H1 (cell line): ENCODE measurements around the gene RNF8. TPM values are rescaled to one million over a fixed set of nuclear protein-coding genes. Genes with fewer than 3 reads are reported as not detected.

Experiments
- CTCF ChIA-PET: fragments of 300-600 bp; sonication (Branson Sonifier 250); formaldehyde crosslinking; loops from one replicate; lab custom pipeline; 2021; ENCODE audit not compliant: partially characterized antibody; lab: Charles Lee
- POLR2A ChIA-PET: fragments of 300-600 bp; sonication (Branson Sonifier 250); formaldehyde crosslinking; loops from one replicate; lab custom pipeline; 2021; ENCODE audit warnings: inconsistent platforms; ENCODE audit not compliant: partially characterized antibody; lab: Charles Lee
- DNase-seq, 2 experiments: peaks; one replicate each; pipeline versions ENCODE4 v3.0.0 to v3.0.0-alpha.2; 2010 to 2022; ENCODE audit warnings: low spot score in 2 of 2, low read depth in 1 of 2, mixed read lengths in 1 of 2
- FAIRE-seq: peaks from 2 replicates; lab custom pipeline; 2011; peaks lifted over from hg19 to GRCh38; lab: Jason Lieb, UNC
- H2AFZ ChIP-seq: 2 replicates; pipeline ENCODE4 v1.8.1; 2012; ENCODE audit warnings: low read length, inconsistent platforms
- H2AK5ac ChIP-seq: 2 replicates; pipeline ENCODE4 v1.6.1; 2013; ENCODE audit warnings: low read depth, low read length
- H2BK120ac ChIP-seq: replicated peaks from 2 replicates; pipeline ENCODE3; 2013; ENCODE audit warnings: low read depth, low read length, inconsistent platforms
- H2BK12ac ChIP-seq: 2 replicates; pipeline ENCODE4 v1.6.1; 2013; ENCODE audit warnings: low read depth, low read length
- H2BK15ac ChIP-seq: 2 replicates; pipeline ENCODE4 v1.6.1; 2013; ENCODE audit warnings: low read length
- H2BK20ac ChIP-seq: 2 replicates; pipeline ENCODE4 v1.6.1; 2013; ENCODE audit warnings: low read length
- H2BK5ac ChIP-seq: 2 replicates; pipeline ENCODE4 v1.6.1; 2013; ENCODE audit warnings: low read depth, low read length
- H3K14ac ChIP-seq: 2 replicates; pipeline ENCODE4 v1.6.1; 2013; ENCODE audit warnings: inconsistent platforms; ENCODE audit not compliant: insufficient read length
- H3K18ac ChIP-seq: 2 replicates; pipeline ENCODE4 v1.6.1; 2013; ENCODE audit warnings: low read length; ENCODE audit errors: extremely low read depth
- H3K23ac ChIP-seq: 2 replicates; pipeline ENCODE4 v1.6.1; 2013; ENCODE audit warnings: inconsistent platforms; ENCODE audit not compliant: insufficient read length
- H3K23me2 ChIP-seq: 2 replicates; pipeline ENCODE4 v1.6.1; 2013; ENCODE audit warnings: low read depth, low read length
- H3K27ac ChIP-seq: 2 replicates; pipeline ENCODE4 v1.6.1; 2011; ENCODE audit warnings: low read depth, low read length, inconsistent platforms
- H3K27me3 ChIP-seq, 4 experiments: replicated peaks in 1 of 4; 1 replicate in 1 of 4; 2 replicates in 3 of 4; pipeline versions ENCODE4 v1.6.1 to v1.8.1; 2011 to 2013; ENCODE audit warnings: low read length in 3 of 4, mild to moderate bottlenecking in 3 of 4, inconsistent platforms in 2 of 4, mixed read lengths in 2 of 4, moderate library complexity in 1 of 4; ENCODE audit not compliant: control insufficient read depth in 3 of 4, insufficient read depth in 3 of 4; ENCODE audit errors: extremely low read depth in 1 of 4
- H3K36me3 ChIP-seq, 4 experiments: 2 replicates each; pipeline versions ENCODE4 v1.6.1 to v1.8.1; 2011 to 2013; ENCODE audit warnings: mild to moderate bottlenecking in 4 of 4, low read length in 3 of 4, moderate library complexity in 2 of 4, control low read depth in 1 of 4, inconsistent platforms in 1 of 4; ENCODE audit not compliant: insufficient read depth in 4 of 4, control insufficient read depth in 2 of 4
- H3K4ac ChIP-seq: replicated peaks from 2 replicates; pipeline ENCODE3; 2013; ENCODE audit warnings: low read length, low read depth, mixed read lengths, inconsistent platforms; ENCODE audit not compliant: insufficient read length
- H3K4me1 ChIP-seq, 4 experiments: replicated peaks in 1 of 4; 1 replicate in 1 of 4; 2 replicates in 3 of 4; pipeline versions ENCODE4 v1.6.1 to v1.8.1; 2011 to 2013; ENCODE audit warnings: low read length in 3 of 4, inconsistent platforms in 2 of 4, mixed read lengths in 1 of 4; ENCODE audit not compliant: insufficient read depth in 4 of 4, control insufficient read depth in 3 of 4
- H3K4me2 ChIP-seq, 2 experiments: 2 replicates each; pipeline versions ENCODE4 v1.6.1 to v1.8.1; 2011 to 2013; ENCODE audit warnings: low read depth in 2 of 2, low read length in 2 of 2, control low read depth in 1 of 2, inconsistent platforms in 1 of 2, mild to moderate bottlenecking in 1 of 2; ENCODE audit not compliant: insufficient read depth in 1 of 2
- H3K4me3 ChIP-seq, 4 experiments: fragments of 200-600, 300-600 bp in 1 of 4; sonication (generic), shearing (Covaris generic), sonication (Bioruptor Twin) in 1 of 4; 2 replicates each; pipeline versions ENCODE4 v1.5.1 to v1.8.1; 2011 to 2016; ENCODE audit warnings: low read length in 4 of 4, low read depth in 3 of 4, control low read depth in 2 of 4, inconsistent platforms in 2 of 4, mild to moderate bottlenecking in 2 of 4, mixed read lengths in 1 of 4, moderate library complexity in 1 of 4; ENCODE audit not compliant: insufficient read depth in 2 of 4; ENCODE audit errors: extremely low read depth in 1 of 4
- H3K56ac ChIP-seq: replicated peaks from 2 replicates; pipeline ENCODE3; 2013; ENCODE audit warnings: low read depth, mild to moderate bottlenecking, mixed read lengths, low read length, inconsistent platforms; ENCODE audit not compliant: insufficient read length
- H3K79me1 ChIP-seq: 2 replicates; pipeline ENCODE4 v1.6.1; 2013; ENCODE audit warnings: low read depth, low read length, control low read depth
- H3K79me2 ChIP-seq, 2 experiments: 2 replicates each; pipeline versions ENCODE4 v1.6.1 to v1.8.1; 2012 to 2013; ENCODE audit warnings: low read length in 2 of 2, mild to moderate bottlenecking in 2 of 2, inconsistent platforms in 1 of 2; ENCODE audit not compliant: insufficient read depth in 2 of 2, control insufficient read depth in 1 of 2
- H3K9ac ChIP-seq, 4 experiments: replicated peaks in 1 of 4; 1 replicate in 1 of 4; 2 replicates in 3 of 4; pipeline versions ENCODE4 v1.6.1 to v1.8.1; 2011 to 2013; ENCODE audit warnings: low read depth in 3 of 4, low read length in 3 of 4, control low read depth in 2 of 4, mild to moderate bottlenecking in 2 of 4, moderate library complexity in 2 of 4, inconsistent platforms in 1 of 4; ENCODE audit errors: extremely low read depth in 1 of 4
- H3K9me3 ChIP-seq, 2 experiments: 2 replicates each; pipeline versions ENCODE4 v1.6.1 to v1.8.1; 2012 to 2013; ENCODE audit warnings: mild to moderate bottlenecking in 2 of 2, moderate library complexity in 2 of 2, control low read depth in 1 of 2, inconsistent platforms in 1 of 2, low read depth in 1 of 2, low read length in 1 of 2, mixed read lengths in 1 of 2; ENCODE audit not compliant: insufficient read depth in 2 of 2
- H4K20me1 ChIP-seq, 2 experiments: replicated peaks in 1 of 2; 2 replicates each; pipeline versions ENCODE3 to v1.8.1; 2011 to 2013; ENCODE audit warnings: inconsistent platforms in 2 of 2, low read length in 2 of 2, mild to moderate bottlenecking in 1 of 2; ENCODE audit not compliant: insufficient read depth in 2 of 2, control insufficient read depth in 1 of 2
- H4K5ac ChIP-seq: 2 replicates; pipeline ENCODE4 v1.6.1; 2013; ENCODE audit warnings: low read length, low read depth, mixed read lengths, inconsistent platforms; ENCODE audit not compliant: insufficient read length
- H4K8ac ChIP-seq: 2 replicates; pipeline ENCODE4 v1.8.0; 2013; ENCODE audit warnings: mild to moderate bottlenecking, moderate library complexity, low read length, inconsistent platforms; ENCODE audit not compliant: insufficient read depth; ENCODE audit errors: extremely low read depth
- H4K91ac ChIP-seq: replicated peaks from 2 replicates; pipeline ENCODE3; 2013; ENCODE audit warnings: low read length, mixed read lengths, inconsistent platforms; ENCODE audit not compliant: insufficient read length
- ATF2 ChIP-seq: IDR thresholded peaks from 2 replicates; pipeline ENCODE4 v1.6.1; 2012; ENCODE audit warnings: low read length, inconsistent platforms
- BCL11A ChIP-seq, 2 experiments: IDR thresholded peaks; one replicate each; pipeline ENCODE4 v1.6.1; 2011; ENCODE audit warnings: low read depth in 2 of 2, low read length in 2 of 2, mild to moderate bottlenecking in 2 of 2
- SP1 ChIP-seq: IDR thresholded peaks from 2 replicates; pipeline ENCODE4 v1.6.1; 2011; ENCODE audit warnings: low read depth, low read length
- SP4 ChIP-seq: IDR thresholded peaks from 2 replicates; pipeline ENCODE4 v1.6.1; 2012; ENCODE audit warnings: low read length, inconsistent platforms
- TEAD4 ChIP-seq: IDR thresholded peaks from 2 replicates; pipeline ENCODE4 v1.6.1; 2012; ENCODE audit warnings: low read depth, low read length, inconsistent platforms, mixed read lengths
- WGBS, 2 experiments: shearing (Covaris generic) in 1 of 2; methylation state at CpG; one replicate each; pipeline versions ENCODE4 v1.1.6 to v1.1.7; 2013 to 2015; ENCODE audit warnings: low lambda C conversion rate in 2 of 2, mixed read lengths in 2 of 2, inconsistent platforms in 1 of 2, low coverage in 1 of 2, missing lambda C conversion rate in 1 of 2; ENCODE audit not compliant: insufficient replicate concordance in 2 of 2, insufficient coverage in 1 of 2, insufficient read length in 1 of 2; ENCODE audit errors: extremely low coverage in 1 of 2, missing lambda C conversion rate in 1 of 2; 5-methylcytosine and 5-hydroxymethylcytosine counted together
- polyA plus RNA-seq, 7 experiments: library from polyadenylated mRNA; depleted of rRNA in 3 of 7; stranded (reverse) in 5 of 7; unstranded in 2 of 7; fragments of >200 nt in 5 of 7; fragments of 200-250 nt in 2 of 7; gene quantifications; 1 replicate in 5 of 7; 2 replicates in 1 of 7; 4 replicates in 1 of 7; pipeline versions ENCODE4 v1.2.1 to v1.2.3, GENCODE V29; 2011 to 2013; ENCODE audit warnings: missing spikeins in 2 of 7, mixed read lengths in 2 of 7
- total RNA-seq: library from RNA; stranded (reverse); fragmentation: NEBNext Ultra II Directional; extraction: Animal tissue kit (Norgen Biotek cat#: 25700); gene quantifications from 2 replicates; pipeline ENCODE4 v1.2.1, GENCODE V29; 2021

Gene RNF8
- total and polyA plus RNA-seq, 2 of the 8 experiments (the other 6 are each of a cell fraction or from before 2014, with no cell fraction given): 20.3 to 44.7 TPM

- CTCF ChIA-PET: interaction anchor here (0.6 to 4.8 kb wide), 8 partner anchors 9 to 214 kb away, joined by 3 to 43 read pairs (median 4); no protein-coding TSS in a partner anchor
- no peak overlapping the region for H3K9ac ChIP-seq
- no peaks in the 10 kb centered on the region for H3K79me1 ChIP-seq
- no peak overlapping the region for H4K8ac ChIP-seq
- POLR2A ChIA-PET: no interaction called here
- no peak overlapping the region for H2BK120ac ChIP-seq
- no peaks in the 10 kb centered on the region for H3K27me3 ChIP-seq
- no peaks in the 10 kb centered on the region for H3K4me1 ChIP-seq
- H2BK20ac ChIP-seq: no peak overlapping the region
- H3K23me2 ChIP-seq: no peaks in the 10 kb centered on the region
- no peak overlapping the region for H3K14ac ChIP-seq
- H3K27ac ChIP-seq: no peak overlapping the region
- H3K4me2 ChIP-seq: no peak overlapping the region
- H4K91ac ChIP-seq: no peak overlapping the region
- H3K23ac ChIP-seq: no peak overlapping the region
- H4K20me1 ChIP-seq: no peaks in the 10 kb centered on the region
- 95% methylated on average over 7 of the region's 7 CpGs; no CpG with 5 or more reads in 1 of the 2 experiments for WGBS, 2 experiments
- H2AK5ac ChIP-seq: no peak overlapping the region
- no peak overlapping the region for H2AFZ ChIP-seq
- H3K36me3 ChIP-seq: peaks cover 18 to 52% (median 38%) of the 10 kb centered on the region in 4 experiments; a peak in 7 of 8 replicates
- H2BK5ac ChIP-seq: no peak overlapping the region
- H2BK15ac ChIP-seq: no peak overlapping the region
- H3K4me3 ChIP-seq: no peak overlapping the region
- FAIRE-seq (no peak), DNase-seq (no peak)
- no peak overlapping the region for H2BK12ac ChIP-seq
- H3K9me3 ChIP-seq: no peaks in the 10 kb centered on the region
- no peak overlapping the region for H3K56ac ChIP-seq
- no peaks in the 10 kb centered on the region for H3K79me2 ChIP-seq
- no peak overlapping the region for H3K18ac ChIP-seq
- no peak overlapping the region for H3K4ac ChIP-seq
- no peak overlapping the region for H4K5ac ChIP-seq
- TF ChIP-seq BCL11A (IDR thresholded peaks at IDR 0.05; ENCODE audit: low read depth in 2 of 2, low read length in 2 of 2) (no peak), SP1 (no peak), SP4 (no peak), ATF2 (no peak), TEAD4 (no peak)
These were observed 37.7 kb upstream of the RNF8 start for GRCh38 chr6:37316071-37316470.
